Liver (tissue), 9 donors: Measurements from ENCODE around the gene CYP2W1. TPM values are rescaled to one million over a fixed set of nuclear protein-coding genes. Genes with fewer than 3 reads are reported as not detected.

ENCODE experiments used
- DNase-seq: peaks from one replicate; pipeline ENCODE4 v3.0.0-alpha.2; 2017; ENCODE audit warnings: low spot score
- H3K27ac ChIP-seq, 2 donors: one replicate each; pipeline ENCODE4 v1.7.0; 2013; ENCODE audit warnings: inconsistent platforms in 2 of 2, low read length in 2 of 2, control low read depth in 1 of 2, low read depth in 1 of 2, mild to moderate bottlenecking in 1 of 2
- H3K27me3 ChIP-seq, 4 donors: one replicate each; pipeline versions ENCODE4 v1.6.1 to v1.7.0; 2013; ENCODE audit warnings: low read length in 3 of 4, inconsistent platforms in 1 of 4, mild to moderate bottlenecking in 1 of 4, moderate library complexity in 1 of 4; ENCODE audit not compliant: control insufficient read depth in 4 of 4, insufficient read depth in 4 of 4
- H3K36me3 ChIP-seq, 4 donors: one replicate each; pipeline versions ENCODE4 v1.6.1 to v1.7.0; 2013; ENCODE audit warnings: low read length in 3 of 4, mild to moderate bottlenecking in 3 of 4, low read depth in 1 of 4, moderate library complexity in 1 of 4; ENCODE audit not compliant: control insufficient read depth in 4 of 4, insufficient read depth in 3 of 4
- H3K4me1 ChIP-seq, 4 donors: one replicate each; pipeline versions ENCODE4 v1.6.1 to v1.7.0; 2013; ENCODE audit warnings: low read length in 3 of 4, mild to moderate bottlenecking in 3 of 4, moderate library complexity in 1 of 4; ENCODE audit not compliant: control insufficient read depth in 4 of 4, insufficient read depth in 4 of 4
- H3K4me3 ChIP-seq, 3 donors: one replicate each; pipeline versions ENCODE4 v1.6.1 to v1.7.0; 2013; ENCODE audit warnings: low read length in 3 of 3, control low read depth in 1 of 3, low read depth in 1 of 3, mild to moderate bottlenecking in 1 of 3
- H3K9ac ChIP-seq, 2 donors: one replicate each; pipeline ENCODE4 v1.7.0; 2013; ENCODE audit warnings: low read length in 2 of 2, mild to moderate bottlenecking in 2 of 2, moderate library complexity in 2 of 2, control low read depth in 1 of 2, low read depth in 1 of 2
- H3K9me3 ChIP-seq, 4 donors: one replicate each; pipeline versions ENCODE4 v1.6.1 to v1.7.0; 2013; ENCODE audit warnings: low read length in 3 of 4; ENCODE audit not compliant: control insufficient read depth in 4 of 4
- EGR1 ChIP-seq, 2 donors: IDR thresholded peaks; 2 replicates each; pipeline ENCODE4 v1.6.1; 2016 to 2018; ENCODE audit warnings: antibody characterized with exemption in 2 of 2, low read depth in 2 of 2
- FOXA1 ChIP-seq: IDR thresholded peaks from 2 replicates; pipeline ENCODE4 v1.6.1; 2016; ENCODE audit warnings: antibody characterized with exemption
- FOXA2 ChIP-seq: IDR thresholded peaks from 2 replicates; pipeline ENCODE4 v1.6.1; 2016; ENCODE audit warnings: antibody characterized with exemption
- JUND ChIP-seq, 2 donors: IDR thresholded peaks; 2 replicates each; pipeline ENCODE4 v1.6.1; 2016; ENCODE audit warnings: antibody characterized with exemption in 2 of 2
- RXRA ChIP-seq, 2 donors: IDR thresholded peaks; 2 replicates each; pipeline ENCODE4 v1.6.1; 2017 to 2018; ENCODE audit warnings: antibody characterized with exemption in 2 of 2, mild to moderate bottlenecking in 1 of 2
- SP1 ChIP-seq: IDR thresholded peaks from 2 replicates; pipeline ENCODE4 v1.6.1; 2018; ENCODE audit warnings: antibody characterized with exemption, mild to moderate bottlenecking
- TAF1 ChIP-seq: conservative IDR thresholded peaks from 2 replicates; pipeline ENCODE4 v1.6.1; 2016; ENCODE audit warnings: antibody characterized with exemption, mild to moderate bottlenecking
- WGBS: extraction: QIAGEN DNeasy Blood & Tissue Kit; methylation state at CpG from one replicate; pipeline ENCODE4 v1.1.7; 2013; 5-methylcytosine and 5-hydroxymethylcytosine counted together
- polyA plus RNA-seq, 2 donors: library from polyadenylated mRNA; stranded (reverse) in 1 of 2; unstranded in 1 of 2; fragments of 200-250 nt in 1 of 2; fragments of >200 nt in 1 of 2; fragmentation: Nextera tagmentation in 1 of 2; extraction: Ambion mirVana in 1 of 2; gene quantifications; one replicate each; pipeline versions ENCODE4 v1.2.1 to v1.2.3, GENCODE V29; 2013 to 2015
- total RNA-seq, 2 donors: library from RNA; depleted of rRNA; stranded (reverse); fragments of >200 nt; gene quantifications; one replicate each; pipeline ENCODE4 v1.2.3, GENCODE V29; 2014
- TF ChIP-seq, protein P1 (sequence below): IDR thresholded peaks from 2 replicates; pipeline ENCODE4 v1.6.1; 2016; ENCODE audit warnings: antibody characterized with exemption
- TF ChIP-seq, protein P2 (sequence below): IDR thresholded peaks from 2 replicates; pipeline ENCODE4 v1.6.1; 2016; ENCODE audit warnings: antibody characterized with exemption
- TF ChIP-seq, protein P3 (sequence below): IDR thresholded peaks from 2 replicates; pipeline ENCODE4 v1.6.1; 2016; ENCODE audit warnings: antibody characterized with exemption
- TF ChIP-seq, protein P4 (sequence below): fragments of 150-350 bp; IDR thresholded peaks from 2 replicates; pipeline ENCODE4 v1.5.1; 2017; ENCODE audit warnings: improper control_type of control experiment, low read depth, low read length; ENCODE audit not compliant: missing input control
- donor health status: healthy.
- donor health status: healthy.
- donor health status: healthy.
- donor health status: healthy.
- donor health status: healthy.

Gene CYP2W1, protein sequence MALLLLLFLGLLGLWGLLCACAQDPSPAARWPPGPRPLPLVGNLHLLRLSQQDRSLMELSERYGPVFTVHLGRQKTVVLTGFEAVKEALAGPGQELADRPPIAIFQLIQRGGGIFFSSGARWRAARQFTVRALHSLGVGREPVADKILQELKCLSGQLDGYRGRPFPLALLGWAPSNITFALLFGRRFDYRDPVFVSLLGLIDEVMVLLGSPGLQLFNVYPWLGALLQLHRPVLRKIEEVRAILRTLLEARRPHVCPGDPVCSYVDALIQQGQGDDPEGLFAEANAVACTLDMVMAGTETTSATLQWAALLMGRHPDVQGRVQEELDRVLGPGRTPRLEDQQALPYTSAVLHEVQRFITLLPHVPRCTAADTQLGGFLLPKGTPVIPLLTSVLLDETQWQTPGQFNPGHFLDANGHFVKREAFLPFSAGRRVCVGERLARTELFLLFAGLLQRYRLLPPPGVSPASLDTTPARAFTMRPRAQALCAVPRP
- total RNA-seq (under 1 TPM in 1 of 2 donors, not detected in 1; 0.28 TPM), polyA plus RNA-seq (not detected)

DNA sequence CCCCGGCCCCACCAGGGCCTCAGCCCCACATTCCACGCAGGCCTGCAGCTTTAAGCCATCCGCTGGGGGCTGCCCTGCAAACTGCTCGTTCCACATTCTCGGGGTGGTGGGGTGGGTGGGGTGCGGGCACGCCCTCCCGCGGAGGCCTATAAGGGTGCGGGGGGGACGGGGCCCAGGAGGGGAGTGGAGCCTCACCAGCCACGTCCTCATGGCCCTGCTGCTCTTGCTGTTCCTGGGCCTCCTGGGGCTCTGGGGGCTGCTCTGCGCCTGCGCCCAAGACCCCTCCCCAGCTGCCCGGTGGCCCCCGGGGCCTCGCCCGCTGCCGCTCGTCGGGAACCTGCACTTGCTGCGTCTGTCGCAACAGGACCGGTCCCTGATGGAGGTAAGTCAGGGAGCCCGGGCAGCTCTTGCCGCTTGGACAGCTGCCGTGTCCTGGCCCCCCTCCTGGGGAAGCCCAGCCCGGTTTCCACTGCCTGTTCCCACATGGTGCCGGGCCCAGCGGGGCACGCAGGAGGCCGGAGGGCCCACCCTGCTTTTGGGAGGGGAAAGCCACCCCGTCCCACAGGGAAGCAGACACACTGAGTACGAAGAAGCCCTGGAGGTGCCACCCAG, at the start of gene CYP2W1:
CYP2W1 (plus strand) TSS at position 178 of the 612 bp plus-strand sequence; CDS start at position 209, 31 bp downstream.
- 79% methylated on average over 34 of the region's 34 CpGs for WGBS
- no peak for DNase-seq
- H3K27ac ChIP-seq: no peak within 1 kb of the TSS
- H3K9ac ChIP-seq: no peak within 1 kb of the TSS
- H3K4me1 ChIP-seq: no peaks in the 10 kb centered on the region
- TF ChIP-seq FOXA1 (no peak), JUND (IDR thresholded peaks at IDR 0.05) (no peak)
- H3K4me3 ChIP-seq: no peak within 1 kb of the TSS
- H3K9me3 ChIP-seq: no peaks in the 10 kb centered on the region
- H3K27me3 ChIP-seq: no peaks in the 10 kb centered on the region
- H3K36me3 ChIP-seq: no peaks in the 10 kb centered on the region

DNA sequence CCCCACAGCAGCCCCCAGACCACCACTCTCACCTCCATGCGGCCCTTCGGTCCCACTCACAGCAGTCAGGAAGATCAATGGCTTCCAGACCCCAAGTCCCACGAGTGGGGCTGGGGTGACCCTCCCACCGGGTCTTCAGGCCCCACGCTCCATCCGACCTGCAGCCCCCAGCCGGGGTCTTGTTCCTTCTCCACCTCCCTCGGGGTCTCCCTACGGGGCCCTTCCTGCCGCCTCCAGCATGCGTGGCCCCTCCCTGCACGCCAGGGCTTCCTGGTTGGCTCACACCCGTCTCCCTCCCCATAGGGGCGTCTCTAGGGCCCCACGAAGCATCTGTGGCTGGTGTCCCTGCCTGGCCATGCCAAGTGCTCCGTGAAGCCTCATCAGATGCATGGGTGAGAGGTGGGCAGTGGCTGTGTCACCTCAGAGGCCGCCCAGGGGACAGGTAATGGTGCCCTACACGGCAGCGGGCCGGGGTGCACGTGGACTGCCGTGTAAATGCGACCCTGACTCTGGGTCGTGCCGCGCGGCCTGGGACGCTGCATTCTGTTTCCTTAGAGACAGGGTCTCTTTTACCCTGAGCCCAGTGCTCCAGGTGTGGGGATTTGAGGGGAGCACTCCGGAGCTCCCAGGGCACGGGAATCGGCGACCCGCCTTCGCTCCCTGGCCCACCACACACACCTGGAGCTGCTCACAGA, 48.4 kb upstream of the CYP2W1 start:
- no peak overlapping the region for H3K27ac ChIP-seq
- no peaks in the 10 kb centered on the region for H3K9me3 ChIP-seq
- no peak for DNase-seq
- H3K4me3 ChIP-seq: no peak overlapping the region
- WGBS: 83% methylated on average over 34 of the region's 34 CpGs
- no peak overlapping the region for H3K9ac ChIP-seq
- TF ChIP-seq JUND (IDR thresholded peaks at IDR 0.05): no peak
- TF ChIP-seq FOXA2: no peak
- TF ChIP-seq EGR1 (IDR thresholded peaks at IDR 0.05; ENCODE audit: low read depth in 2 of 2): no peak
- no peak for TF ChIP-seq RXRA (IDR thresholded peaks at IDR 0.05)
- TF ChIP-seq SP1: no peak
- TF ChIP-seq, protein P1, sequence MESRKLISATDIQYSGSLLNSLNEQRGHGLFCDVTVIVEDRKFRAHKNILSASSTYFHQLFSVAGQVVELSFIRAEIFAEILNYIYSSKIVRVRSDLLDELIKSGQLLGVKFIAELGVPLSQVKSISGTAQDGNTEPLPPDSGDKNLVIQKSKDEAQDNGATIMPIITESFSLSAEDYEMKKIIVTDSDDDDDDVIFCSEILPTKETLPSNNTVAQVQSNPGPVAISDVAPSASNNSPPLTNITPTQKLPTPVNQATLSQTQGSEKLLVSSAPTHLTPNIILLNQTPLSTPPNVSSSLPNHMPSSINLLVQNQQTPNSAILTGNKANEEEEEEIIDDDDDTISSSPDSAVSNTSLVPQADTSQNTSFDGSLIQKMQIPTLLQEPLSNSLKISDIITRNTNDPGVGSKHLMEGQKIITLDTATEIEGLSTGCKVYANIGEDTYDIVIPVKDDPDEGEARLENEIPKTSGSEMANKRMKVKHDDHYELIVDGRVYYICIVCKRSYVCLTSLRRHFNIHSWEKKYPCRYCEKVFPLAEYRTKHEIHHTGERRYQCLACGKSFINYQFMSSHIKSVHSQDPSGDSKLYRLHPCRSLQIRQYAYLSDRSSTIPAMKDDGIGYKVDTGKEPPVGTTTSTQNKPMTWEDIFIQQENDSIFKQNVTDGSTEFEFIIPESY: no peak
- TF ChIP-seq, protein P2, sequence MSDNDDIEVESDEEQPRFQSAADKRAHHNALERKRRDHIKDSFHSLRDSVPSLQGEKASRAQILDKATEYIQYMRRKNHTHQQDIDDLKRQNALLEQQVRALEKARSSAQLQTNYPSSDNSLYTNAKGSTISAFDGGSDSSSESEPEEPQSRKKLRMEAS: no peak
- TF ChIP-seq, protein P3, sequence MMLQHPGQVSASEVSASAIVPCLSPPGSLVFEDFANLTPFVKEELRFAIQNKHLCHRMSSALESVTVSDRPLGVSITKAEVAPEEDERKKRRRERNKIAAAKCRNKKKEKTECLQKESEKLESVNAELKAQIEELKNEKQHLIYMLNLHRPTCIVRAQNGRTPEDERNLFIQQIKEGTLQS: no peak
- TF ChIP-seq TAF1: no peak
- no peaks in the 10 kb centered on the region for H3K36me3 ChIP-seq
- H3K27me3 ChIP-seq: no peaks in the 10 kb centered on the region
- no peaks in the 10 kb centered on the region for H3K4me1 ChIP-seq

DNA sequence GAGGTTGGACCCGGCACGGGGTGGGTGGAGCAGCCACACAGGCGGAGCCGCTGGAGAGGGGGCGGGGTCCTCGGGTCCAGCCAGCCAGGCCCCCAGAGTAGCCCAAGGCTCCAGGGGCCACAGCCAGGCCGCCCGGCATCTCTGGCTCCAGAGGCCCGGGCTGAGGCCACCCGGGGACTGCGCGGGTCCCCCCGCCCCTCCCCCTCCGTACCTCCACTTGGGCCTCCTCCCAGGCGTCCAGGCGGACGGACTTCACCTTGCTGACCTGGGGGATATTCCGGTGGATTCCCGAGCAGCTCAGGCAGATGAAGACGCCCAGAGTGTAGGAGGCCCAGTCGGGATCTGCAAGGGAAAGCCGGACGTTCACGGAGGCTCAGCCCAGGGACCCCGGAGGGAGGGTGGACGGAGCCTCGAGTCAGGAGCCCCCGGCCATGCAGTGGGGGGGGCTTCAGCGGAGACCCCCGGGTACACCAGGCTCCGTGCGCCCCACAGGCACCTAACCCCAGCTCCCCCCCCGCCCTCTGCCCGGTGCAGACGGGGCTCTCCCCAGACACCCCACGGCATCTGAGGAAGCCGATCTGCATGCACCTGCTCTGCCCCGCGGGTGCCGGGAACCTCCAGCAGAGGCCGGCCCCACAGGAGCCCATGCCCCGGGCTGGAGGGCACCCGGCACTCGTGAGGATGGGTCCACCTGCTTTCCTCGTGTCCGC, 47.7 kb upstream of the CYP2W1 start:
- Histone ChIP-seq H3K9ac (no peak overlapping the region), H3K27ac (no peak overlapping the region), H3K9me3 (no peaks in the 10 kb centered on the region), H3K4me1 (no peaks in the 10 kb centered on the region), H3K36me3 (no peaks in the 10 kb centered on the region), H3K27me3 (no peaks in the 10 kb centered on the region), H3K4me3 (no peak overlapping the region)
- 78% methylated on average over 46 of the region's 46 CpGs for WGBS
- no peak for DNase-seq
- TF ChIP-seq, protein P4, sequence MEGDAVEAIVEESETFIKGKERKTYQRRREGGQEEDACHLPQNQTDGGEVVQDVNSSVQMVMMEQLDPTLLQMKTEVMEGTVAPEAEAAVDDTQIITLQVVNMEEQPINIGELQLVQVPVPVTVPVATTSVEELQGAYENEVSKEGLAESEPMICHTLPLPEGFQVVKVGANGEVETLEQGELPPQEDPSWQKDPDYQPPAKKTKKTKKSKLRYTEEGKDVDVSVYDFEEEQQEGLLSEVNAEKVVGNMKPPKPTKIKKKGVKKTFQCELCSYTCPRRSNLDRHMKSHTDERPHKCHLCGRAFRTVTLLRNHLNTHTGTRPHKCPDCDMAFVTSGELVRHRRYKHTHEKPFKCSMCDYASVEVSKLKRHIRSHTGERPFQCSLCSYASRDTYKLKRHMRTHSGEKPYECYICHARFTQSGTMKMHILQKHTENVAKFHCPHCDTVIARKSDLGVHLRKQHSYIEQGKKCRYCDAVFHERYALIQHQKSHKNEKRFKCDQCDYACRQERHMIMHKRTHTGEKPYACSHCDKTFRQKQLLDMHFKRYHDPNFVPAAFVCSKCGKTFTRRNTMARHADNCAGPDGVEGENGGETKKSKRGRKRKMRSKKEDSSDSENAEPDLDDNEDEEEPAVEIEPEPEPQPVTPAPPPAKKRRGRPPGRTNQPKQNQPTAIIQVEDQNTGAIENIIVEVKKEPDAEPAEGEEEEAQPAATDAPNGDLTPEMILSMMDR: no peak
